ENCODE measurements around the gene DNPEP.
"Not testable (repeated sequence)": the region's sequence is repeated elsewhere in the genome, so short reads cannot be mapped to it uniquely, and the experiment has no call there.

Gene DNPEP

DNA sequence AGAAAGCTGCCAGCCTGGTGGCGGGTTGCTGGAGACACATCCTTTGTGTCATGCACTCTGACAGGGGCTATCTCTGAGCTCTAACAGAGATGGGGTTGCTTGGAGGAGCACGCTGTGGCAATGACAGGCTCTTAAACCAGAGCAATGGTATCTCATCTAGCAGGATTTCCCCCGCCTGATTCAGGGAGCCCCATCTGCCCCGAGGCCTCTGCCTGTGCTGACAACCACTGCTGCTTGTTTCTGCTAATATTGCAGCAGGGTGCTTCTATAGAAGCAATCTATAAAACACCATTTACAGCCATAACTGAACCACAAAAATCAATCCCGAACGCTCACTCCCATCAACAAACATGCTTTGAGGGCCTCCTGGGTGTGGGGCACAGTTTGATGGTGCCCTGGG, 12.8 kb upstream of the DNPEP start:
- 60 to 61% methylated on average over 6 of the region's 6 CpGs for WGBS, 2 experiments

DNA sequence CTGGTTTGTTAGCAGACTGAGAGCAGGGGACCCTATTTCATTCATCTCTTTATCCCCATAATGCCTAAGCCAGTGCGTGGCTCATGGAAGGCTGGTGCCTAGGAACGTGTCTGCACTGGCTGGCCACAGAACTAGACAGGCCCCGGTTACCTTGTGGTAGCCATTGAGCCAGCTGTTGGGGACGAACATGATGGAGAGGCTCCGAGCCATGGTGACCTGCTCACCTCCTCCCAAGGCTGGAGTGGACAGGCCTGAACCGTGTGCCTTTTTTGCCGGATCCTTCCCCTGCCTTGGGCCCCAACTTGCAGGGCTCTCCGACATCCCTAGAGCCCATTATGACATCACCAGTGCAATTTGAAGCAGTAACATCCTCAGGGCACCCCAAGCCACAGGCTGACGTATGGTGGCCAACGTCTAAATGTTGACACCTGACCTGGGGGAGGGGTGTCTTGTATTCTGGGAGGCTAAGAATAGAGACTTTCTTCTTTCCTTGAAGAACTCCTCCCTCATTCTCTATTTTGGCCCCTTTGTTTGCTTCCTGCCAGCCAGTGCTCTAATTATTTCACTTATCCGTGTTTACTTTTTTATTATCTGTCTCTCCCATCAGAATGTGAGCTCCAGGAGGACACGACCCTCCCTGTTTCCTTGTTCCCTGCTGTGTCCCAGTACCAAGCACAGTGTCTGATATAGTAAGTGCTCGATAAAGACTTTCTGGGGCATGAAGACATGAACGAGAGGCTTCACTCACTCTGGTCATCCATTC, 12.2 kb upstream of the DNPEP start:
- H3K9me3 ChIP-seq (ENCODE audit: control insufficient read depth, low read length), result no peaks in the 10 kb centered on the region
- no peak overlapping the region for H3K27ac ChIP-seq (ENCODE audit: insufficient read depth, low read depth, low read length, poor library complexity, severe bottlenecking)
- H3K27me3 ChIP-seq (ENCODE audit: control insufficient read depth, insufficient read depth, low read length, poor library complexity, severe bottlenecking), result no peaks in the 10 kb centered on the region
- no peak overlapping the region for H3K4me3 ChIP-seq (ENCODE audit: insufficient read depth, low read depth, low read length)
- H3K4me1 ChIP-seq (ENCODE audit: control insufficient read depth, insufficient read depth, low read length), result peaks cover 15% of the 10 kb centered on the region
- 78 to 81% methylated on average over 14 of the region's 14 CpGs for WGBS, 2 experiments
- no peaks in the 10 kb centered on the region for H3K36me3 ChIP-seq (ENCODE audit: control insufficient read depth, insufficient read depth, low read length)

More for the DNA sequence above, 12.8 kb upstream of the DNPEP start:
- no peaks in the 10 kb centered on the region for H3K9me3 ChIP-seq (ENCODE audit: control insufficient read depth, low read length)
- H3K4me3 ChIP-seq (ENCODE audit: insufficient read depth, low read depth, low read length), result no peak overlapping the region
- H3K27me3 ChIP-seq (ENCODE audit: control insufficient read depth, insufficient read depth, low read length, poor library complexity, severe bottlenecking), result no peaks in the 10 kb centered on the region
- no peak overlapping the region for H3K27ac ChIP-seq (ENCODE audit: insufficient read depth, low read depth, low read length, poor library complexity, severe bottlenecking)
- H3K36me3 ChIP-seq (ENCODE audit: control insufficient read depth, insufficient read depth, low read length), result no peaks in the 10 kb centered on the region
- H3K4me1 ChIP-seq (ENCODE audit: control insufficient read depth, insufficient read depth, low read length), result peaks cover 18% of the 10 kb centered on the region

DNA sequence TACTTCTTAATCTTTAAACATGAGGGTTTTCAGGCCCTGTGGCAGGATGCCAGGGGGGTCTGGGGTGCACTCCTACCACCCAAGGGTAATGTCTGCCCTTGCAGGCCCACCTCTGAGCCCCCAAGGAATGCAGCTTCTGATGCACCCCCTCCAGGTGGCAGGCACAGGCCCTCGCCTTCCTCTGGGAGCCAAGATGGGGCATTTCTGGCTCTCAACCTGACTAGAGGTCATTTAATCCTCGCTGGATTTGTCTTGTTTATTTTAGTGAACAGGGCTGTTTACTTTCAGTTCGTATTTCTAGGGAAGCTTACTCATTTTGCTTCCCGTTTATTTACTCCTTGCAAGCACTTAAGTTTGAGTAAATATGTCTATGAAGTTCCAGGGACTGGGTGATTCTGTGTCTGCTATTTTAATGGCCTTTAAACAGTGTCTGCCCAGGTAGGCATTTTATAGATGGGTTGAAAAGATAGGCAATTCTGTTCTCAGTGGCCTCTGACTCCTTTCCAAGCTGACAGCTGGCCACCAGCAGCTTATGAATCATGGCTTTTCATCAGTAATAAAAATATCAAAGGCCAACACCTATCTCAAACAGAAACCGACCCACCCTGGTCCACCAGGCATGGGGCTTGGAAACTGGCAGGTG, 11.1 kb upstream of the DNPEP start:
- 83 to 87% methylated on average over 5 of the region's 5 CpGs for WGBS, 2 experiments
- no peak overlapping the region for H3K4me3 ChIP-seq (ENCODE audit: insufficient read depth, low read depth, low read length)
- peaks cover 7% of the 10 kb centered on the region for H3K4me1 ChIP-seq (ENCODE audit: control insufficient read depth, insufficient read depth, low read length)
- H3K9me3 ChIP-seq (ENCODE audit: control insufficient read depth, low read length), result no peaks in the 10 kb centered on the region
- H3K36me3 ChIP-seq (ENCODE audit: control insufficient read depth, insufficient read depth, low read length), result no peaks in the 10 kb centered on the region
- no peak overlapping the region for H3K27ac ChIP-seq (ENCODE audit: insufficient read depth, low read depth, low read length, poor library complexity, severe bottlenecking)
- no peaks in the 10 kb centered on the region for H3K27me3 ChIP-seq (ENCODE audit: control insufficient read depth, insufficient read depth, low read length, poor library complexity, severe bottlenecking)

DNA sequence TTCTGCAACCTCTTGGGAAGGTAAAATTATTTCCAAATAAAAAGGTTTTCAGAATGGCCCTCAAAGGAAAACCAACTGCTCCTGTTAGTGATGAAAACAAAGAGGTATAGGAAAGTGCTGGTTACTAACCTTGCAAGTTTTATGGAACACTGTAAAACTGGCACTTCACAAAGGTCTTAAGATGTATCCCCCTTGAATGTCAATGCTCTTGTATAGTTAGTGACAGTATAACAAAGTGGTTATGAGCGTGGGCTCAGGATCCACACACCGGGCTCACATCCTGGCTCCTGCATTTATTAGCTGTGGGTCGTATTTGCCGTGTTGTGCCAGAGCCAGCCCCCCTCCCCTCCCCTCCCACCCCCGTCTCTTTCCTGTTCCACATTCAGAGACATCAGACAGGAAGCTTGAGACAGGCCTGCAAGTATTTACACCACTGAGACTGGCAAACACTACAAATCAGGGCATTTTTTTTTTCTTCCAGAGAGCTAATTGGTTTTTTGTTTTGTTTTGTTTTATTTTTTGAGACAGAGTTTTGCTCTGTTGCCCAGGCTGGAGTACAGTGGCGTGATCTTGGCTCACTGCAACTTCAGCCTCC, 9.2 kb upstream of the DNPEP start:
- no peaks in the 10 kb centered on the region for H3K27me3 ChIP-seq (ENCODE audit: control insufficient read depth, insufficient read depth, low read length, poor library complexity, severe bottlenecking)
- H3K4me1 ChIP-seq (ENCODE audit: control insufficient read depth, insufficient read depth, low read length), result peaks cover 4% of the 10 kb centered on the region
- 86 to 87% methylated on average over 6 of the region's 6 CpGs for WGBS, 2 experiments
- H3K27ac ChIP-seq (ENCODE audit: insufficient read depth, low read depth, low read length, poor library complexity, severe bottlenecking), result no peak overlapping the region
- H3K9me3 ChIP-seq (ENCODE audit: control insufficient read depth, low read length), result no peaks in the 10 kb centered on the region
- H3K36me3 ChIP-seq (ENCODE audit: control insufficient read depth, insufficient read depth, low read length), result no peaks in the 10 kb centered on the region
- H3K4me3 ChIP-seq (ENCODE audit: insufficient read depth, low read depth, low read length), result no peak overlapping the region

DNA sequence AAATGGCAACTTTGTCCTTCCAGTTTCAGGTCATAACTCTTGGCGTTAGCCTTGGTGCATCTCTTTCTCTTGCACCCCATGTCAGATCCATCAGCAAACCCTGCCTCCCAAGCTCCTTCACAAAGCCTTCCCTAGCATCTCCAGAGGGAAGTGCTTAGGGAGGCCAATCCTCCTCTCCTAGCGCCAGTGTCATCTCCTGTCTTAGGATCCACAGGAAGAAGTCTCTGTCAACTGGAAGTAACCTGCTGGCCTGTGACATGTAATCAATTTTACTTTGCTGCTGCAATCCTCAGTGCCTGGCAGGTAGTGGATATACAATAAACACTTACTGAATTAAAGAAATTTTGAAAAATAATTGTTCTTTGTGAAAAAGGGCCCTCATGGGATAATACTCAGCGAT, 7.9 kb upstream of the DNPEP start:
- no peaks in the 10 kb centered on the region for H3K9me3 ChIP-seq (ENCODE audit: control insufficient read depth, low read length)
- 95 to 97% methylated on average over 3 of the region's 3 CpGs for WGBS, 2 experiments
- no peaks in the 10 kb centered on the region for H3K36me3 ChIP-seq (ENCODE audit: control insufficient read depth, insufficient read depth, low read length)
- no peaks in the 10 kb centered on the region for H3K4me1 ChIP-seq (ENCODE audit: control insufficient read depth, insufficient read depth, low read length)
- no peaks in the 10 kb centered on the region for H3K27me3 ChIP-seq (ENCODE audit: control insufficient read depth, insufficient read depth, low read length, poor library complexity, severe bottlenecking)
- H3K27ac ChIP-seq (ENCODE audit: insufficient read depth, low read depth, low read length, poor library complexity, severe bottlenecking), result no peak overlapping the region
- H3K4me3 ChIP-seq (ENCODE audit: insufficient read depth, low read depth, low read length), result no peak overlapping the region

DNA sequence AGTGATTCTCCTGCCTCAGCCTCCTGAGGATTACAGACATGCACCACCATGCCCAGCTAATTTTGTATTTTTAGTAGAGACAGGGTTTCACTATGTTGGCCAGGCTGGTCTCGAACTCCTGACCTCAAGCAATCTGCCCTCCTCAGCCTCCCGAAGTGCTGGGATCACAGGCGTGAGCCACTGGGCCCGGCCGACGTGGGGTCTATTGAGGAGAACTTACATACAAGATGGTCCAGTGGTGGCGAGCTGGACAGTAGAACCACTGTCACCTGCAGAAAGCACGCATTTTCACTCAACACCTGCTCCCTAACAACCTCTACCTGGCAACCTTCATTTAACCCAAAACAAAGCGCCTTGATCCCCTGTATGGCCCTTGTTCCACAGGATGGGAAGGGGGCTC, 7.3 kb upstream of the DNPEP start:
- not testable (repeated sequence) for H3K27ac ChIP-seq (ENCODE audit: insufficient read depth, low read depth, low read length, poor library complexity, severe bottlenecking); H3K4me3 ChIP-seq (ENCODE audit: insufficient read depth, low read depth, low read length); H3K27me3 ChIP-seq (ENCODE audit: control insufficient read depth, insufficient read depth, low read length, poor library complexity, severe bottlenecking); H3K9me3 ChIP-seq (ENCODE audit: control insufficient read depth, low read length); H3K36me3 ChIP-seq (ENCODE audit: control insufficient read depth, insufficient read depth, low read length); H3K4me1 ChIP-seq (ENCODE audit: control insufficient read depth, insufficient read depth, low read length)
- 94 to 97% methylated on average over 9 of the region's 9 CpGs for WGBS, 2 experiments

DNA sequence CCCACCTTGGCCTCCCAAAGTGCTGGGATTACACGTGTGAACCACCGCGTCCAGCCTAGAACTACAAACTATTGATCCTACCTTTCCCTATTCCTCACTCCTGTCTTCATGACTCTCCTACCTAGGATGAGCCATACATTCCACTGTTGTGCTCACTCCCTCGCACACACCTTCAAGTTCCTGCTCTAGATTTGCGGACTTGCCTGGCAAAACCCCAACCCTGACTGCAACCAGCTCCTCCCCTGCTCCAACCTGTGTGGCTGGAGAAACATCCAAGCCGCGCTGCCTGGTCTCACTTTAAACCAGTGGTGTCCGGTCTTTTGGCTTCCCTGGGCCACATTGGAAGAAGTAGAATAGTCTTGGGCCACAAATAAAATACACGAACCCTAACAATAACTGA, 5.0 kb upstream of the DNPEP start:
- no peak overlapping the region for H3K4me3 ChIP-seq (ENCODE audit: insufficient read depth, low read depth, low read length)
- no peaks in the 10 kb centered on the region for H3K4me1 ChIP-seq (ENCODE audit: control insufficient read depth, insufficient read depth, low read length)
- H3K9me3 ChIP-seq (ENCODE audit: control insufficient read depth, low read length), result no peaks in the 10 kb centered on the region
- H3K36me3 ChIP-seq (ENCODE audit: control insufficient read depth, insufficient read depth, low read length), result no peaks in the 10 kb centered on the region
- H3K27me3 ChIP-seq (ENCODE audit: control insufficient read depth, insufficient read depth, low read length, poor library complexity, severe bottlenecking), result no peaks in the 10 kb centered on the region
- 92 to 94% methylated on average over 9 of the region's 9 CpGs for WGBS, 2 experiments
- H3K27ac ChIP-seq (ENCODE audit: insufficient read depth, low read depth, low read length, poor library complexity, severe bottlenecking), result no peak overlapping the region

DNA sequence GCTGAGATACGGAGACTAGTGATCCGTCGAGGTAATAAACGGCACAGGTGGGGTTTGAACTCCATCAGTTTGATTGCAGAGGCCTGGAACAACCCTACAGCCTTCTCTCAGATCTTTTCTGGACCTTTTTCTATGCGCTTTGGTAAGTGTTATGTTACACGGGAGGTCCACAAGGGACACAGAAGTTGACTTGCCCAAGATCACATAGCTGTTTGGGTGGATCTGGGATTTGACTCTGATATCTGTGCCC, 1.1 kb upstream of the DNPEP start:
- Histone ChIP-seq H3K4me1 (ENCODE audit: control insufficient read depth, insufficient read depth, low read length) (peaks cover 5% of the 10 kb centered on the region), H3K4me3 (ENCODE audit: insufficient read depth, low read depth, low read length) (peak overlapping the region; percentile 37), H3K27ac (ENCODE audit: insufficient read depth, low read depth, low read length, poor library complexity, severe bottlenecking) (no peak overlapping the region), H3K27me3 (ENCODE audit: control insufficient read depth, insufficient read depth, low read length, poor library complexity, severe bottlenecking) (peaks cover 6% of the 10 kb centered on the region), H3K36me3 (ENCODE audit: control insufficient read depth, insufficient read depth, low read length) (no peaks in the 10 kb centered on the region), H3K9me3 (ENCODE audit: control insufficient read depth, low read length) (no peaks in the 10 kb centered on the region)
- WGBS, 2 experiments, result 74% methylated on average over 6 of the region's 6 CpGs

DNA sequence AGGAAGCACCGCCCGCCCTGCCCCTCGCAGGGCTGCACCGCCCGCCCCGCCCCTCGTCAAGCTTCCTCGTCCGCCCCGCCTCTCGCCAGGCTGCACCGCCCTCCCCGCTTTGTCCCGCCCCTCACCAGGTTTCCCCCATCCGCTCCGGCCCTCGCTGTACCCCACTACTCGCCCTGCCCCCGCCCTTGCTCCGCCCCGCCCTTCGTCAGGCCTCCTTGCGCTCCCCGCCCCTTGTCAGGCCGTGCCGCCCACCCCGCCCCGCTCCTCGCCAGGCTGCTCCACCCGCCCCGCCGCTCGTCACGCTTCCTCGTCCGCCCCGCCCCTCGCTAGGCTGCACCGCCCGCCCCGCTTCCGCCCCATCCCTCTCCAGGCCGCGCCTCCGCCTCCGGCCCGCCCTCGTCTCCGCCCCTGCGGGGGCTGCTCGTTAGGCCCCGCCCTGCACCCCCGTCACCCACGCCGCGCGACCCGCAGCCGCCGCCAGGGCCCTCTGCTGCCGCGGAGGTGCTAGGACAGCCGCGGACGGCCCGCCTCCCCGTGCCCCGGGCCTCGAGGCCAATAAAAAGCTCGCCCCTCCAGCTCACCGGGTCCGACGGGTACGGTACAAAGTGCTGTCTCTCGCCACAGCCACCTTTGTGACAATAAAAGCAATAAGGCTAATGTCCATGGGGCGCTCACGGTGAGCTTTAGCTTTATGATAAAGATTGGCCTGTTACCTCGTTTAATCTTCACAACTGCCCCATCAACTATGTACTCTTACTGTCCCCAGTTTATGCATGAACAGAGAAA, 602 bp upstream of the DNPEP start:
- Histone ChIP-seq H3K9me3 (ENCODE audit: control insufficient read depth, low read length) (no peaks in the 10 kb centered on the region), H3K27ac (ENCODE audit: insufficient read depth, low read depth, low read length, poor library complexity, severe bottlenecking) (no peak overlapping the region), H3K36me3 (ENCODE audit: control insufficient read depth, insufficient read depth, low read length) (no peaks in the 10 kb centered on the region), H3K4me1 (ENCODE audit: control insufficient read depth, insufficient read depth, low read length) (peaks cover 5% of the 10 kb centered on the region), H3K27me3 (ENCODE audit: control insufficient read depth, insufficient read depth, low read length, poor library complexity, severe bottlenecking) (peaks cover 6% of the 10 kb centered on the region), H3K4me3 (ENCODE audit: insufficient read depth, low read depth, low read length) (peak overlapping the region; percentile 37)
- 2% methylated on average over 75 to 78 of the region's 78 CpGs for WGBS, 2 experiments

All from ectodermal cell (in vitro differentiated cells).